Measurements from ENCODE around the gene CES4A.

CES4A gene

GRCh38 chr16:66958857-66959703 lies 29.3 kb upstream of the CES4A start:
- TF ChIP-seq, protein P1, sequence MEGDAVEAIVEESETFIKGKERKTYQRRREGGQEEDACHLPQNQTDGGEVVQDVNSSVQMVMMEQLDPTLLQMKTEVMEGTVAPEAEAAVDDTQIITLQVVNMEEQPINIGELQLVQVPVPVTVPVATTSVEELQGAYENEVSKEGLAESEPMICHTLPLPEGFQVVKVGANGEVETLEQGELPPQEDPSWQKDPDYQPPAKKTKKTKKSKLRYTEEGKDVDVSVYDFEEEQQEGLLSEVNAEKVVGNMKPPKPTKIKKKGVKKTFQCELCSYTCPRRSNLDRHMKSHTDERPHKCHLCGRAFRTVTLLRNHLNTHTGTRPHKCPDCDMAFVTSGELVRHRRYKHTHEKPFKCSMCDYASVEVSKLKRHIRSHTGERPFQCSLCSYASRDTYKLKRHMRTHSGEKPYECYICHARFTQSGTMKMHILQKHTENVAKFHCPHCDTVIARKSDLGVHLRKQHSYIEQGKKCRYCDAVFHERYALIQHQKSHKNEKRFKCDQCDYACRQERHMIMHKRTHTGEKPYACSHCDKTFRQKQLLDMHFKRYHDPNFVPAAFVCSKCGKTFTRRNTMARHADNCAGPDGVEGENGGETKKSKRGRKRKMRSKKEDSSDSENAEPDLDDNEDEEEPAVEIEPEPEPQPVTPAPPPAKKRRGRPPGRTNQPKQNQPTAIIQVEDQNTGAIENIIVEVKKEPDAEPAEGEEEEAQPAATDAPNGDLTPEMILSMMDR (conservative IDR thresholded peaks at IDR 0.05; ENCODE audit: control insufficient read depth, insufficient read depth, low read depth, low read length) = no peak
- no peak for DNase-seq (ENCODE audit: low read depth)
- no peak overlapping the region for H3K4me3 ChIP-seq (ENCODE audit: control insufficient read depth, low read depth, low read length)

DNA sequence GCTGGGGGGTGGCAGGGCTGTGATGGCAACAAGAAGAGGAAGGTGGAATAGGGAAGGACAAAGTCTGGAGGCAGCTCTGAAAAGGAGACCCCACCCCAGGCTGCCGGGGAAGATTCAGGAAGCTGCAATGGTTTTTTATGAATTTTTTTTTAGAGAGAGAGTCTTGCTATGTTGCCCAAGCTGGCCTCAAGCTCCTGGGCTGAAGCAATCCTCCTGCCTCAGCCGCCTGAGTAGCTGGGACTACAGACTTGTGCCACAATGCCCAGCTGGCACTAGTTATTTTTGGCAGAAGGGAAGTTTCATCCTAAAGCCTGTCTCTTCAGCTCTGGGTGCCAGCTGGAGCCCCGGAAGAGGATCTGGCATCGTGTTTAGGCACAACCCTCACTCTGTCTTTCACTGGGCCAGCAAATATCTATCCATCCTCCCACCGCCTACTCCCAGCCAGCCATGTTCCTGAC lies 28.7 kb upstream of the CES4A start:
- no peak for DNase-seq (ENCODE audit: low read depth)
- H3K4me3 ChIP-seq (ENCODE audit: control insufficient read depth, low read depth, low read length) = no peak overlapping the region
- TF ChIP-seq, protein P1 (conservative IDR thresholded peaks at IDR 0.05; ENCODE audit: control insufficient read depth, insufficient read depth, low read depth, low read length) = no peak

- TF ChIP-seq, protein P1 (conservative IDR thresholded peaks at IDR 0.05; ENCODE audit: control insufficient read depth, insufficient read depth, low read depth, low read length) = no peak
- no peak overlapping the region for H3K4me3 ChIP-seq (ENCODE audit: control insufficient read depth, low read depth, low read length)
- DNase-seq (ENCODE audit: low read depth) = no peak
Observed at GRCh38 chr16:66960270-66960669, 28.1 kb upstream of the CES4A start.

DNA sequence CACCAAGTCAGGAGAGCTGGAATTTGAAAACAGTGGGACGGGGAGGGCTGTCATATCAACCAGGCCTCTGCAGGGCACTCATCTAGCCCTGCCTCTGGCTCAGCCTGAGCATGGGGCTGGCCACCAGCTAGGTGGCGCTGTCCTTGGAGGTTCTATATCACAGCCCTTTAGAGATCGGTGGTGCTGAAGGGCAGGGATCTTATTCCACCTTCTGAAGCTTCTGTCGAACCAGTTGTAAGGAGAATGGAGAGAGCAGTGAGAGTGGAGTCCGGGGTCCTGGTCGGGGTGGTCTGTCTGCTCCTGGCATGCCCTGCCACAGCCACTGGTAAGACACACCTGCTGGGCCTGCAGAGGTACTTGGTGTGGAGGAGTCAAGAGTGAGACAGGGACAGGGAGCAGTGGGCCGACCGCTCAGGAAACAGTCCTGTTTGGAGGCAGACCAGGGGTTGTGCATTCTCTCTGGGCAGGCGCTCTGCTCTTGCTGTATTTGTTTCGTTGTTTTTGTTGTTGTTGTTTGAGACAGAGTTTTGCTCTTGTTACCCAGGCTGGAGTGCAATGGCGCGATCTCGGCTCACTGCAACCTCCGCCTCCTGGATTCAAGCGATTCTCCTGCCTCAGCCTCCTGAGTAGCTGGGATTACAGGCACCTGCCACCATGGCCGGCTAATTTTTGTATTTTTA lies 27.2 kb upstream of the CES4A start, which contains the start of gene CES3:
Gene CES3 (plus strand): TSS at position 202 of the 680 bp plus-strand sequence. CDS start 42 bp downstream, at position 244.
- DNase-seq (ENCODE audit: low read depth) = peak; percentile 59
- no peak within 1 kb of the TSS for H3K4me3 ChIP-seq (ENCODE audit: control insufficient read depth, low read depth, low read length)
- TF ChIP-seq, protein P1 (conservative IDR thresholded peaks at IDR 0.05; ENCODE audit: control insufficient read depth, insufficient read depth, low read depth, low read length) = peak; percentile 77

- DNase-seq (ENCODE audit: low read depth) = no peak
- H3K4me3 ChIP-seq (ENCODE audit: control insufficient read depth, low read depth, low read length) = no peak overlapping the region
- TF ChIP-seq, protein P1 (conservative IDR thresholded peaks at IDR 0.05; ENCODE audit: control insufficient read depth, insufficient read depth, low read depth, low read length) = no peak
Observed at GRCh38 chr16:66961914-66962313, 26.5 kb upstream of the CES4A start.

- TF ChIP-seq, protein P1 (conservative IDR thresholded peaks at IDR 0.05; ENCODE audit: control insufficient read depth, insufficient read depth, low read depth, low read length) = no peak
- no peak overlapping the region for H3K4me3 ChIP-seq (ENCODE audit: control insufficient read depth, low read depth, low read length)
- no peak for DNase-seq (ENCODE audit: low read depth)
Observed at GRCh38 chr16:66964049-66964448, 24.3 kb upstream of the CES4A start.
